Adrenal gland (tissue), 5 donors: Measurements from ENCODE around the gene GRIK1.

Experiments used
- CTCF ChIP-seq, 6 experiments: fragments of 450-650 bp in 4 of 6; fragments of 200-600 bp in 2 of 6; sonication (generic) in 1 of 6; IDR thresholded peaks; 1 replicate in 5 of 6; 2 replicates in 1 of 6; pipeline versions ENCODE4 v1.5.1 to v1.8.0; 2016 to 2021; ENCODE audit warnings: antibody characterized with exemption in 6 of 6, mild to moderate bottlenecking in 2 of 6, moderate library complexity in 1 of 6
- POLR2A ChIP-seq, 2 donors: fragments of 450-650 bp; IDR thresholded peaks; one replicate each; pipeline ENCODE4 v1.6.1; 2017; ENCODE audit warnings: antibody characterized with exemption in 2 of 2, mild to moderate bottlenecking in 2 of 2, moderate library complexity in 1 of 2
- donor health status: DM: no; HTN: no; CAD: no.

- TF ChIP-seq CTCF (IDR thresholded peaks at IDR 0.05): no peak
- TF ChIP-seq POLR2A (IDR thresholded peaks at IDR 0.05): no peak
Observed at GRCh38 chr21:29648710-29649240, 291.0 kb downstream of the GRIK1 start.
